GM12878 (cell line): ENCODE results near the gene EMILIN2. TPM values are rescaled to one million over a fixed set of nuclear protein-coding genes. Genes with fewer than 3 reads are reported as not detected.

Experiments
- ATAC-seq: fragments of 200-7000 bp; cut with Tn5 transposase; 3 replicates; pipeline ENCODE4 v1.9.1; 2020; ENCODE audit warnings: mild to moderate bottlenecking, moderate library complexity
- BruUV-seq: library from RNA; stranded (reverse); fragments of 400-500 nt; replicated peaks from 2 replicates; lab custom pipeline; 2021; lab: Mats Ljungman, UMichigan
- CTCF ChIA-PET: fragments of 300-600 bp; sonication (Branson Sonifier 250); formaldehyde crosslinking; extraction: SDS; loops from one replicate; lab custom pipeline; 2021; ENCODE audit warnings: inconsistent platforms; lab: Yijun Ruan, JAX
- POLR2A ChIA-PET: fragments of 350-600 bp; formaldehyde crosslinking; extraction: SDS; loops from one replicate; lab custom pipeline; 2021; ENCODE audit warnings: inconsistent platforms; lab: Charles Lee
- RAD21 ChIA-PET: fragments of 300-600 bp; sonication (Branson Sonifier 250); formaldehyde crosslinking; loops from one replicate; lab custom pipeline; 2023; ENCODE audit warnings: antibody characterized with exemption; ENCODE audit not compliant: unreplicated experiment; lab: Charles Lee
- SMC1A ChIA-PET: fragments of 300-600 bp; sonication (Branson Sonifier 250); formaldehyde crosslinking; loops from one replicate; lab custom pipeline; 2023; ENCODE audit not compliant: unreplicated experiment, uncharacterized antibody; lab: Charles Lee
- DNase-seq: peaks from one replicate; pipeline ENCODE4 v3.0.0-alpha.2; 2011; ENCODE audit warnings: low read depth, low spot score
- FAIRE-seq: peaks from 3 replicates; lab custom pipeline; 2011; peaks lifted over from hg19 to GRCh38; lab: Jason Lieb, UNC
- H2AFZ ChIP-seq: 2 replicates; pipeline ENCODE4 v1.6.0; 2011; ENCODE audit warnings: low read depth, low read length, control low read depth; ENCODE audit not compliant: control insufficient read depth
- H3K27ac ChIP-seq: 2 replicates; pipeline ENCODE4 v1.5.1; 2011; ENCODE audit warnings: control low read depth; ENCODE audit not compliant: control insufficient read depth, insufficient read depth
- H3K27me3 ChIP-seq, 2 experiments: replicated peaks in 1 of 2; 2 replicates each; pipeline versions ENCODE4 v1.6.0 to v1.6.1; 2011; ENCODE audit warnings: low read length in 1 of 2; ENCODE audit not compliant: control insufficient read depth in 2 of 2, insufficient read depth in 2 of 2
- H3K36me3 ChIP-seq, 2 experiments: 2 replicates each; pipeline ENCODE4 v1.5.1; 2011; ENCODE audit warnings: low read length in 1 of 2; ENCODE audit not compliant: control insufficient read depth in 2 of 2, insufficient read depth in 2 of 2
- H3K4me1 ChIP-seq: 2 replicates; pipeline ENCODE4 v1.6.1; 2011; ENCODE audit warnings: mild to moderate bottlenecking, low read length, moderate library complexity, mixed read lengths; ENCODE audit not compliant: control insufficient read depth, insufficient read depth
- H3K4me2 ChIP-seq: 2 replicates; pipeline ENCODE4 v1.6.0; 2011; ENCODE audit warnings: control low read depth; ENCODE audit not compliant: control insufficient read depth, insufficient read depth
- H3K4me3 ChIP-seq: fragments of 200-600 bp; sonication (generic); 2 replicates; pipeline ENCODE4 v1.5.1; 2016
- H3K79me2 ChIP-seq: 2 replicates; pipeline ENCODE4 v1.6.0; 2011; ENCODE audit warnings: low read length; ENCODE audit not compliant: control insufficient read depth, insufficient read depth
- H3K9ac ChIP-seq: 2 replicates; pipeline ENCODE4 v1.8.0; 2011; ENCODE audit warnings: low read length, control low read depth, mixed read lengths; ENCODE audit not compliant: control insufficient read depth, insufficient read depth
- H3K9me3 ChIP-seq: replicated peaks from 3 replicates; pipeline ENCODE4 v1.5.1; 2011; ENCODE audit warnings: mild to moderate bottlenecking, low read length; ENCODE audit not compliant: control insufficient read depth, insufficient read depth
- H4K20me1 ChIP-seq: 2 replicates; pipeline ENCODE4 v1.6.0; 2011; ENCODE audit not compliant: control insufficient read depth, insufficient read depth
- BACH1 ChIP-seq: fragments of 450-650 bp; IDR thresholded peaks from 2 replicates; pipeline ENCODE4 v1.6.1; 2017; ENCODE audit warnings: mild to moderate bottlenecking, borderline replicate concordance
- DPF2 ChIP-seq: fragments of 450-650 bp; IDR thresholded peaks from 2 replicates; pipeline ENCODE4 v1.6.1; 2017; ENCODE audit warnings: mild to moderate bottlenecking
- GABPA ChIP-seq: IDR thresholded peaks from 2 replicates; pipeline ENCODE4 v1.6.1; 2014; ENCODE audit warnings: antibody characterized with exemption, low read depth, mild to moderate bottlenecking, inconsistent platforms
- LARP7 ChIP-seq: fragments of 450-650 bp; IDR thresholded peaks from 2 replicates; pipeline ENCODE4 v1.6.1; 2017; ENCODE audit warnings: mild to moderate bottlenecking
- NBN ChIP-seq: fragments of 450-650 bp; IDR thresholded peaks from 2 replicates; pipeline ENCODE4 v1.6.1; 2016
- NFYB ChIP-seq: IDR thresholded peaks from 2 replicates; pipeline ENCODE4 v1.6.1; 2011; ENCODE audit warnings: low read depth, mild to moderate bottlenecking, low read length, improper control_type of control experiment, moderate library complexity; ENCODE audit not compliant: insufficient read depth
- NR2C1 ChIP-seq: fragments of 450-650 bp; IDR thresholded peaks from 2 replicates; pipeline ENCODE4 v1.6.1; 2017; ENCODE audit warnings: antibody characterized with exemption, mild to moderate bottlenecking, moderate library complexity
- NR2C2 ChIP-seq: IDR thresholded peaks from 2 replicates; pipeline ENCODE4 v1.6.1; 2011; ENCODE audit warnings: borderline replicate concordance, low read depth; ENCODE audit not compliant: control insufficient read depth, insufficient read length
- POLR2A ChIP-seq: IDR thresholded peaks from 2 replicates; pipeline ENCODE4 v1.6.1; 2011; ENCODE audit warnings: low read depth, mild to moderate bottlenecking, low read length
- RBBP5 ChIP-seq: fragments of 200-600 bp; sonication (generic); conservative IDR thresholded peaks from 2 replicates; pipeline ENCODE4 v1.6.1; 2016
- SMARCA5 ChIP-seq: fragments of 450-650 bp; IDR thresholded peaks from 2 replicates; pipeline ENCODE4 v1.6.1; 2017; ENCODE audit warnings: mild to moderate bottlenecking
- TAF1 ChIP-seq: IDR thresholded peaks from 2 replicates; pipeline ENCODE4 v1.6.1; 2011; ENCODE audit warnings: mild to moderate bottlenecking, low read depth, low read length, borderline replicate concordance
- ZNF24 ChIP-seq: fragments of 450-650 bp; IDR thresholded peaks from 2 replicates; pipeline ENCODE4 v1.6.1; 2017; ENCODE audit warnings: antibody characterized with exemption, mild to moderate bottlenecking
- ZNF274 ChIP-seq: IDR thresholded peaks from one replicate; pipeline ENCODE4 v1.8.0; 2011; ENCODE audit not compliant: insufficient read length, insufficient read depth
- WGBS: methylation state at CpG from one replicate; pipeline ENCODE4 v1.1.6; 2016; ENCODE audit warnings: low lambda C conversion rate; ENCODE audit not compliant: insufficient replicate concordance, insufficient coverage; ENCODE audit errors: missing lambda C conversion rate; 5-methylcytosine and 5-hydroxymethylcytosine counted together
- in situ Hi-C: fragments of 300-500 bp; cut with MboI; formaldehyde crosslinking; loops from 9 replicates; pipeline ENCODE4 v1.14.3; 2018; ENCODE audit warnings: mixed read lengths
- intact Hi-C: fragments of 100-400 bp; cut with micrococcal nuclease; formaldehyde crosslinking; loops from one replicate; pipeline ENCODE4 v1.14.2; 2022; ENCODE audit not compliant: unreplicated experiment
- polyA plus RNA-seq, 11 experiments: library from polyadenylated mRNA; depleted of rRNA in 4 of 11; unstranded in 6 of 11; stranded (reverse) in 5 of 11; fragments of >200 nt; fragmentation: Nextera tagmentation in 4 of 11; fragmentation: Illumina TruSeq in 1 of 11; extraction: Ambion mirVana in 4 of 11; extraction: Trizol in 1 of 11; gene quantifications; 1 replicate in 1 of 11; 2 replicates in 10 of 11; pipeline versions ENCODE4 v1.2.1 to v1.2.3, GENCODE V29; 2011 to 2016; ENCODE audit warnings: inconsistent platforms in 2 of 11, missing spikeins in 2 of 11, low read depth in 1 of 11
- total RNA-seq, 4 experiments: library from RNA; depleted of rRNA in 3 of 4; stranded (reverse); fragments of >200 nt in 3 of 4; fragmentation: Illumina TruSeq in 1 of 4; extraction: Trizol in 1 of 4; gene quantifications; 2 replicates each; pipeline versions ENCODE4 v1.2.1 to v1.2.3, GENCODE V29; 2013 to 2021
- TF ChIP-seq, protein P1 (sequence below): fragments of 450-650 bp; IDR thresholded peaks from 2 replicates; pipeline ENCODE4 v1.6.1; 2017; ENCODE audit warnings: mild to moderate bottlenecking, moderate library complexity
- TF ChIP-seq, protein P2 (sequence below), 3 experiments: IDR thresholded peaks in 2 of 3; conservative IDR thresholded peaks in 1 of 3; 2 replicates each; pipeline ENCODE4 v1.5.1; 2011; ENCODE audit warnings: low read depth in 3 of 3, low read length in 3 of 3, mild to moderate bottlenecking in 3 of 3, control low read depth in 2 of 3, moderate library complexity in 2 of 3, inconsistent platforms in 1 of 3, mixed read lengths in 1 of 3; ENCODE audit not compliant: control insufficient read depth in 2 of 3, insufficient read depth in 1 of 3; ENCODE audit errors: extremely low read depth in 1 of 3

EMILIN2 gene
- total and polyA plus RNA-seq, 10 of the 15 experiments (the other 5 are each of a cell fraction or from before 2014, with no cell fraction given), result 0.58 to 18.4 (median 5.9) TPM

DNA sequence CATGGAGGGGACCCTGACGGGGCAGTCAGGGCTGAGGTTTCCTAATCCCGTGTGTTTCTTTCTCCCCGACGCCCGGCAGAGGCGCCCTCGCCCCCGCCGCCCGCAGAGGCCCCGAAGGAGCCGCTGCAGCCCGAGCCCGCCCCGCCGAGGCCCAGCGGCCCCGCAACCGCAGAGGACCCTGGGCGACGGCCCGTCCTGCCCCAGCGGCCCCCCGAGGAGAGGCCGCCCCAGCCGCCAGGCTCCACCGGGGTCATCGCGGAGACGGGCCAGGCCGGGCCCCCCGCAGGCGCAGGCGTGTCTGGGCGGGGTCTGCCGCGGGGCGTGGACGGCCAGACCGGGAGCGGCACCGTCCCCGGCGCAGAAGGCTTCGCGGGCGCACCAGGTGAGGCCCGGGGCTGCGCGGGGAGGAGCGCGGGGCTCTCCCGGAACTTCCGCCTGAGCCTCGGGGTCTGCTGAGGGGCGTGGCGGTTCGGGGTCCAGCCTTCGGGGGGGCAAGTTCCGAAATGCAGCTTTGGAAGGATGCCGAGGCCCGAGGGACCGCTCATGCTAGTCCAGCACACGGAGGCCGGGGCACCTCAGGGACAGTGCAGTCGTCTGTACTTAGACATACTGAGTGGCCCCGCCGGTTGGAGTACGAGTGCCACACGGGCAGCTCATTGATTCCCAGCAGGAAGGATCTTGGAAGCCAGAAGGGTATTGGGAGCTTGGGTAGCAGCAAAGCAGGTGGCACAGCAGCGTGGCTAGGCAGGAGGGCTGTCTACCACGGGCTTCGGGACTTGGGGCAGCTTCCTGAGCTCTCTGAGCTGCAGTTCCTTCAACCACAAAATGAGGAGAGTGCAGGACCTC is 60.1 kb downstream of the EMILIN2 start:
- Histone ChIP-seq H3K36me3 (peaks cover 3 to 10% of the 10 kb centered on the region in 2 experiments), H4K20me1 (no peaks in the 10 kb centered on the region), H3K79me2 (peaks cover 16% of the 10 kb centered on the region), H3K9me3 (no peaks in the 10 kb centered on the region), H3K4me1 (no peaks in the 10 kb centered on the region; the same call in 1 of the 2 replicates), H3K27ac (peak overlapping the region; percentile 80), H3K9ac (peak overlapping the region; percentile 83), H3K4me2 (peak overlapping the region; percentile 90), H3K4me3 (peak overlapping the region; percentile 94), H2AFZ (peak overlapping the region; percentile 87), H3K27me3 (no peaks in the 10 kb centered on the region)
- intact Hi-C loops, result no loop called here
- FAIRE-seq, result no peak
- CTCF ChIA-PET, result interaction anchor here (0.6 to 1.6 kb wide), 5 partner anchors 52 to 540 kb away, joined by 3 to 5 read pairs (median 3); no protein-coding TSS in a partner anchor
- no peak for DNase-seq
- in situ Hi-C loops, result no loop called here
- RAD21 ChIA-PET, result interaction anchor here (1.0 kb wide), 1 partner anchor 79 kb away, joined by 6 read pairs; no protein-coding TSS in a partner anchor
- ATAC-seq, result peak; percentile 82
- WGBS, result 13% methylated on average over 46 of the region's 73 CpGs
- BruUV-seq, result no TSS peak
- POLR2A ChIA-PET, result interaction anchor here (1.4 kb wide), 1 partner anchor 10 kb away, joined by 4 read pairs; no protein-coding TSS in a partner anchor
- SMC1A ChIA-PET, result interaction anchor here (0.5 kb wide), 2 partner anchors 78 to 339 kb away, joined by 3 read pairs; no protein-coding TSS in a partner anchor
- TF ChIP-seq RBBP5, result no peak
- no peak for TF ChIP-seq NR2C2
- 0 out of 2 replicates have a peak, but pooled peaks have one; percentile 17 for TF ChIP-seq BACH1
- 0 out of 2 replicates have a peak, but pooled peaks have one; percentile 25 for TF ChIP-seq NR2C1
- peak; percentile 10; the same call in 1 of the 2 replicates for TF ChIP-seq DPF2
- TF ChIP-seq ZNF24, result 0 out of 2 replicates have a peak, but pooled peaks have one; percentile 8
- TF ChIP-seq, protein P1, sequence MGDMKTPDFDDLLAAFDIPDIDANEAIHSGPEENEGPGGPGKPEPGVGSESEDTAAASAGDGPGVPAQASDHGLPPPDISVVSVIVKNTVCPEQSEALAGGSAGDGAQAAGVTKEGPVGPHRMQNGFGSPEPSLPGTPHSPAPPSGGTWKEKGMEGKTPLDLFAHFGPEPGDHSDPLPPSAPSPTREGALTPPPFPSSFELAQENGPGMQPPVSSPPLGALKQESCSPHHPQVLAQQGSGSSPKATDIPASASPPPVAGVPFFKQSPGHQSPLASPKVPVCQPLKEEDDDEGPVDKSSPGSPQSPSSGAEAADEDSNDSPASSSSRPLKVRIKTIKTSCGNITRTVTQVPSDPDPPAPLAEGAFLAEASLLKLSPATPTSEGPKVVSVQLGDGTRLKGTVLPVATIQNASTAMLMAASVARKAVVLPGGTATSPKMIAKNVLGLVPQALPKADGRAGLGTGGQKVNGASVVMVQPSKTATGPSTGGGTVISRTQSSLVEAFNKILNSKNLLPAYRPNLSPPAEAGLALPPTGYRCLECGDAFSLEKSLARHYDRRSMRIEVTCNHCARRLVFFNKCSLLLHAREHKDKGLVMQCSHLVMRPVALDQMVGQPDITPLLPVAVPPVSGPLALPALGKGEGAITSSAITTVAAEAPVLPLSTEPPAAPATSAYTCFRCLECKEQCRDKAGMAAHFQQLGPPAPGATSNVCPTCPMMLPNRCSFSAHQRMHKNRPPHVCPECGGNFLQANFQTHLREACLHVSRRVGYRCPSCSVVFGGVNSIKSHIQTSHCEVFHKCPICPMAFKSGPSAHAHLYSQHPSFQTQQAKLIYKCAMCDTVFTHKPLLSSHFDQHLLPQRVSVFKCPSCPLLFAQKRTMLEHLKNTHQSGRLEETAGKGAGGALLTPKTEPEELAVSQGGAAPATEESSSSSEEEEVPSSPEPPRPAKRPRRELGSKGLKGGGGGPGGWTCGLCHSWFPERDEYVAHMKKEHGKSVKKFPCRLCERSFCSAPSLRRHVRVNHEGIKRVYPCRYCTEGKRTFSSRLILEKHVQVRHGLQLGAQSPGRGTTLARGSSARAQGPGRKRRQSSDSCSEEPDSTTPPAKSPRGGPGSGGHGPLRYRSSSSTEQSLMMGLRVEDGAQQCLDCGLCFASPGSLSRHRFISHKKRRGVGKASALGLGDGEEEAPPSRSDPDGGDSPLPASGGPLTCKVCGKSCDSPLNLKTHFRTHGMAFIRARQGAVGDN, result 0 out of 2 replicates have a peak, but pooled peaks have one; percentile 51
- TF ChIP-seq SMARCA5, result peak; percentile 69; the same call in 1 of the 2 replicates
- TF ChIP-seq ZNF274, result no peak
- TF ChIP-seq TAF1, result no peak
- 0 out of 2 replicates have a peak, but pooled peaks have one; percentile 56 for TF ChIP-seq LARP7
- TF ChIP-seq GABPA, result no peak
- TF ChIP-seq NFYB, result no peak
- TF ChIP-seq, protein P2, sequence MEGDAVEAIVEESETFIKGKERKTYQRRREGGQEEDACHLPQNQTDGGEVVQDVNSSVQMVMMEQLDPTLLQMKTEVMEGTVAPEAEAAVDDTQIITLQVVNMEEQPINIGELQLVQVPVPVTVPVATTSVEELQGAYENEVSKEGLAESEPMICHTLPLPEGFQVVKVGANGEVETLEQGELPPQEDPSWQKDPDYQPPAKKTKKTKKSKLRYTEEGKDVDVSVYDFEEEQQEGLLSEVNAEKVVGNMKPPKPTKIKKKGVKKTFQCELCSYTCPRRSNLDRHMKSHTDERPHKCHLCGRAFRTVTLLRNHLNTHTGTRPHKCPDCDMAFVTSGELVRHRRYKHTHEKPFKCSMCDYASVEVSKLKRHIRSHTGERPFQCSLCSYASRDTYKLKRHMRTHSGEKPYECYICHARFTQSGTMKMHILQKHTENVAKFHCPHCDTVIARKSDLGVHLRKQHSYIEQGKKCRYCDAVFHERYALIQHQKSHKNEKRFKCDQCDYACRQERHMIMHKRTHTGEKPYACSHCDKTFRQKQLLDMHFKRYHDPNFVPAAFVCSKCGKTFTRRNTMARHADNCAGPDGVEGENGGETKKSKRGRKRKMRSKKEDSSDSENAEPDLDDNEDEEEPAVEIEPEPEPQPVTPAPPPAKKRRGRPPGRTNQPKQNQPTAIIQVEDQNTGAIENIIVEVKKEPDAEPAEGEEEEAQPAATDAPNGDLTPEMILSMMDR (IDR thresholded peaks at IDR 0.05 in 2 of 3, conservative IDR thresholded peaks at IDR 0.05 in 1 of 3; ENCODE audit: control insufficient read depth in 2 of 3, extremely low read depth in 1 of 3, insufficient read depth in 1 of 3, low read depth in 3 of 3, low read length in 3 of 3), result peak; percentile 25 to 37 (median 28); a peak in 4 of 6 replicates
- no peak for TF ChIP-seq NBN
- TF ChIP-seq POLR2A, result 0 out of 2 replicates have a peak, but pooled peaks have one; percentile 49
